HFFc6 (cell line): Measurements from ENCODE around the gene PPM1A. TPM values are rescaled to one million over a fixed set of nuclear protein-coding genes. Genes with fewer than 3 reads are reported as not detected.

Experiments used
- DNase-seq: peaks from one replicate; pipeline ENCODE4 v3.0.0-alpha.2; 2018
- H3K27ac Mint-ChIP-seq: 2 replicates; pipeline ENCODE4 v1.8.0; 2020; ENCODE audit warnings: mild to moderate bottlenecking, mixed read lengths
- H3K27me3 Mint-ChIP-seq: 2 replicates; pipeline ENCODE4 v1.8.0; 2021; ENCODE audit warnings: mild to moderate bottlenecking, moderate library complexity, mixed read lengths; ENCODE audit not compliant: insufficient read depth
- H3K36me3 Mint-ChIP-seq: 2 replicates; pipeline ENCODE4 v1.8.0; 2021; ENCODE audit warnings: low read depth, mixed read lengths
- H3K4me1 Mint-ChIP-seq: 2 replicates; pipeline ENCODE4 v1.8.0; 2020; ENCODE audit warnings: low read depth, mixed read lengths
- H3K4me3 Mint-ChIP-seq: 2 replicates; pipeline ENCODE4 v1.8.0; 2020; ENCODE audit warnings: mild to moderate bottlenecking, moderate library complexity, mixed read lengths
- H3K9me3 Mint-ChIP-seq: 2 replicates; pipeline ENCODE4 v1.8.0; 2020; ENCODE audit warnings: mild to moderate bottlenecking, mixed read lengths
- total RNA-seq, 6 experiments: library from RNA; stranded (reverse); fragmentation: NEBNext Ultra II Directional; extraction: Animal tissue kit (Norgen Biotek cat#: 25700); gene quantifications; 2 replicates in 1 of 6; 3 replicates in 5 of 6; pipeline ENCODE4 v1.2.3, GENCODE V29; 2021
- TF ChIP-seq, protein P1 (sequence below): fragments of 200-600 bp; sonication (generic); IDR thresholded peaks from 2 replicates; pipeline ENCODE4 v1.5.0; 2021; ENCODE audit warnings: antibody characterized with exemption, mild to moderate bottlenecking

PPM1A gene
- total RNA-seq, 6 experiments from 2014 or later = 35.2 to 38.0 (median 36.5) TPM

DNA sequence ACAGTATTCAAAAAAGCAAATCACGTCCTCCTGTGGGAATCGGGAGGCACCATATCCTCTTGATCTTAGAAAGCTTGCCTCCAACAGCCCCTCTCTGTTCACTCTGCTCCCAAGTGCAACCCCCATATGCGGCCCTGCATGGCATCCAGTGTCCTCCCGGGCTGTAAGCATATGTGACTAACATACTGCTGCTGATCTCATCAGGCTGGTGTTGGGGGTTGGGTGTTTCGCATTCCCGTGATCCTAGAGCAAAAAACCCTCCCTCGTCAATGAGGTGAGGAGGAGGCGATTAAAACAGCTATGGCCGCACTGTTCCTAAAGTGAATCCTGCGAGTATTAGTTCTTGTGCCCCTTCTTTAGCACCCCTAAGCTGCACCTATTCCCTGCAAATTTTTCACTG lies 28.1 kb upstream of the PPM1A start:
- no peak for DNase-seq
- Mint-ChIP-seq H3K27me3 (peaks cover 13% of the 10 kb centered on the region), H3K4me3 (no peak overlapping the region), H3K4me1 (no peaks in the 10 kb centered on the region), H3K36me3 (no peaks in the 10 kb centered on the region), H3K9me3 (no peaks in the 10 kb centered on the region), H3K27ac (no peak overlapping the region)
- TF ChIP-seq, protein P1, sequence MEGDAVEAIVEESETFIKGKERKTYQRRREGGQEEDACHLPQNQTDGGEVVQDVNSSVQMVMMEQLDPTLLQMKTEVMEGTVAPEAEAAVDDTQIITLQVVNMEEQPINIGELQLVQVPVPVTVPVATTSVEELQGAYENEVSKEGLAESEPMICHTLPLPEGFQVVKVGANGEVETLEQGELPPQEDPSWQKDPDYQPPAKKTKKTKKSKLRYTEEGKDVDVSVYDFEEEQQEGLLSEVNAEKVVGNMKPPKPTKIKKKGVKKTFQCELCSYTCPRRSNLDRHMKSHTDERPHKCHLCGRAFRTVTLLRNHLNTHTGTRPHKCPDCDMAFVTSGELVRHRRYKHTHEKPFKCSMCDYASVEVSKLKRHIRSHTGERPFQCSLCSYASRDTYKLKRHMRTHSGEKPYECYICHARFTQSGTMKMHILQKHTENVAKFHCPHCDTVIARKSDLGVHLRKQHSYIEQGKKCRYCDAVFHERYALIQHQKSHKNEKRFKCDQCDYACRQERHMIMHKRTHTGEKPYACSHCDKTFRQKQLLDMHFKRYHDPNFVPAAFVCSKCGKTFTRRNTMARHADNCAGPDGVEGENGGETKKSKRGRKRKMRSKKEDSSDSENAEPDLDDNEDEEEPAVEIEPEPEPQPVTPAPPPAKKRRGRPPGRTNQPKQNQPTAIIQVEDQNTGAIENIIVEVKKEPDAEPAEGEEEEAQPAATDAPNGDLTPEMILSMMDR = no peak

GRCh38 chr14:60221457-60221856 lies 27.6 kb upstream of the PPM1A start:
- Mint-ChIP-seq H3K36me3 (no peaks in the 10 kb centered on the region), H3K27me3 (peaks cover 12% of the 10 kb centered on the region), H3K4me1 (no peaks in the 10 kb centered on the region), H3K27ac (no peak overlapping the region), H3K4me3 (no peak overlapping the region), H3K9me3 (no peaks in the 10 kb centered on the region)
- TF ChIP-seq, protein P1 = no peak
- no peak for DNase-seq

- Mint-ChIP-seq H3K27ac (no peak overlapping the region), H3K36me3 (no peaks in the 10 kb centered on the region), H3K4me1 (no peaks in the 10 kb centered on the region), H3K27me3 (peaks cover 3% of the 10 kb centered on the region; the same call in 1 of the 2 replicates), H3K4me3 (no peak overlapping the region), H3K9me3 (no peaks in the 10 kb centered on the region)
- no peak for DNase-seq
- TF ChIP-seq, protein P1 = no peak
Measured at GRCh38 chr14:60222820-60223219, 26.2 kb upstream of the PPM1A start.

DNA sequence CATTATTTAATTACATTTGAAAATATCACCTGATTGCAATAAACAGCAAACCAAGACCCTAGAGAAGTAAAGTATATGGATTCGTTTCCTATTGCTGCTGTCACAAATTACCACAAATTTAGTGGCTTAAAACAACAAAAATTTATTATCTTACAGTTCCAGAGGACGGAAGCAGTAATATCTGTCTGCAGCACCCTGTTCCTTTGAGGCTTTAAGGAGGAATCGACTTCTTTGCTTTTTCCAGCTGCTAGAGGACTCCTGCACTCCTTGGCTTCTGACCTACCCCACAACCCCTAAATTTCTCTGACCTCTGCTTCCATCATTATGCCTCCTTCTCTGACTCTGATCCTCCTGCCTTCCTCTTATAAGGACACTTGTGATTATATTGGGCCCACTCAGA lies 23.8 kb upstream of the PPM1A start:
- Mint-ChIP-seq H3K27ac (no peak overlapping the region), H3K27me3 (no peaks in the 10 kb centered on the region), H3K4me3 (no peak overlapping the region), H3K4me1 (no peaks in the 10 kb centered on the region), H3K36me3 (no peaks in the 10 kb centered on the region), H3K9me3 (no peaks in the 10 kb centered on the region)
- TF ChIP-seq, protein P1 = no peak
- DNase-seq = no peak

DNA sequence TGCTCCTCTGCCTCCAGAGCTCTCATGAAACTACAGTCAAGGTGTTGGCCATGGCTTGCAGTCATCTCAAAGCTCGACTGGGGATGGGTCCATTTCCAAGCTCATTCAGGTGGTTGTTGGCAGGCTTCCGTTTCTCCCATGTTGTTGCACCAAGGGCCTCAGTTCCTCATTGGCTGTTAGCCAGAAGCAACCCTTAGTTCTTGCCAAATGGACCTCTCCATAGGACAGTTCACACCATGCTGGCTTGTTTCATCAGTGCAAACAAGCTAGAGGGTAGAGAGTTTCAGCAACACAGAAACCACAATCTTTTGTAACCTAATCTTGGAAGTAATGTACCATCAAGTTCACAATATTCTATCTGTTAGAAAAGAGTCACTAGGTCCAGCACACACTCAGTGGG lies 22.7 kb upstream of the PPM1A start:
- H3K9me3 Mint-ChIP-seq = no peaks in the 10 kb centered on the region
- H3K27ac Mint-ChIP-seq = no peak overlapping the region
- TF ChIP-seq, protein P1 = no peak
- DNase-seq = no peak
- no peak overlapping the region for H3K4me3 Mint-ChIP-seq
- H3K27me3 Mint-ChIP-seq = peaks cover 2% of the 10 kb centered on the region; the same call in 1 of the 2 replicates
- H3K4me1 Mint-ChIP-seq = no peaks in the 10 kb centered on the region
- H3K36me3 Mint-ChIP-seq = no peaks in the 10 kb centered on the region

GRCh38 chr14:60227291-60227690 lies 21.7 kb upstream of the PPM1A start:
- Mint-ChIP-seq H3K9me3 (no peaks in the 10 kb centered on the region; the same call in 1 of the 2 replicates), H3K4me1 (no peaks in the 10 kb centered on the region), H3K36me3 (no peaks in the 10 kb centered on the region; the same call in 1 of the 2 replicates), H3K27me3 (peaks cover 2% of the 10 kb centered on the region; the same call in 1 of the 2 replicates), H3K27ac (no peak overlapping the region), H3K4me3 (no peak overlapping the region)
- TF ChIP-seq, protein P1 = no peak
- DNase-seq = no peak
